ENCODE measurements around the gene SLC44A5.

Gene SLC44A5

DNA sequence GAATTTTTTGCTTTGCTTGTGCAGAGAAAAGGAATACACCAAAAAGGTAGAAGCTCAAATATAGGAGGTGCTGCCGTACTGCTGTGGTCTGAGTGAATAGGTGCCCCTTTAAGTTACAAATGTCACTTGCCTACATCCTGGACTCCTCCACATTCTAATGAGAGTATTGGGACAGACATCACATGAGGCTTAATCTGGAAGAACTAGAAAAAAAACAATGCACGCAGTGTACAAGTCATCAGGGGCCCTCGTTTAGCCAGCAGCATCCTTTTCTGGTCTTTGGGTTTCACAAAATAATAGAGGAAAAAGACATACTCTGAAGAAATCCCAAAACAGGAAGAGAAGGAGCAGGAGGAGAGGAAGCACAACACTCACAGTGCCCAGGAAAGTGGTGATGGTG is 89.3 kb downstream of the SLC44A5 start:
- no peaks in the 10 kb centered on the region for H3K27me3 ChIP-seq (ENCODE audit: insufficient read depth, low read depth)
- H3K79me2 ChIP-seq (ENCODE audit: insufficient read depth, low read depth): no peaks in the 10 kb centered on the region
- TF ChIP-seq, protein P1, sequence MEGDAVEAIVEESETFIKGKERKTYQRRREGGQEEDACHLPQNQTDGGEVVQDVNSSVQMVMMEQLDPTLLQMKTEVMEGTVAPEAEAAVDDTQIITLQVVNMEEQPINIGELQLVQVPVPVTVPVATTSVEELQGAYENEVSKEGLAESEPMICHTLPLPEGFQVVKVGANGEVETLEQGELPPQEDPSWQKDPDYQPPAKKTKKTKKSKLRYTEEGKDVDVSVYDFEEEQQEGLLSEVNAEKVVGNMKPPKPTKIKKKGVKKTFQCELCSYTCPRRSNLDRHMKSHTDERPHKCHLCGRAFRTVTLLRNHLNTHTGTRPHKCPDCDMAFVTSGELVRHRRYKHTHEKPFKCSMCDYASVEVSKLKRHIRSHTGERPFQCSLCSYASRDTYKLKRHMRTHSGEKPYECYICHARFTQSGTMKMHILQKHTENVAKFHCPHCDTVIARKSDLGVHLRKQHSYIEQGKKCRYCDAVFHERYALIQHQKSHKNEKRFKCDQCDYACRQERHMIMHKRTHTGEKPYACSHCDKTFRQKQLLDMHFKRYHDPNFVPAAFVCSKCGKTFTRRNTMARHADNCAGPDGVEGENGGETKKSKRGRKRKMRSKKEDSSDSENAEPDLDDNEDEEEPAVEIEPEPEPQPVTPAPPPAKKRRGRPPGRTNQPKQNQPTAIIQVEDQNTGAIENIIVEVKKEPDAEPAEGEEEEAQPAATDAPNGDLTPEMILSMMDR (conservative IDR thresholded peaks at IDR 0.05; ENCODE audit: low read depth, low read length): no peak

DNA sequence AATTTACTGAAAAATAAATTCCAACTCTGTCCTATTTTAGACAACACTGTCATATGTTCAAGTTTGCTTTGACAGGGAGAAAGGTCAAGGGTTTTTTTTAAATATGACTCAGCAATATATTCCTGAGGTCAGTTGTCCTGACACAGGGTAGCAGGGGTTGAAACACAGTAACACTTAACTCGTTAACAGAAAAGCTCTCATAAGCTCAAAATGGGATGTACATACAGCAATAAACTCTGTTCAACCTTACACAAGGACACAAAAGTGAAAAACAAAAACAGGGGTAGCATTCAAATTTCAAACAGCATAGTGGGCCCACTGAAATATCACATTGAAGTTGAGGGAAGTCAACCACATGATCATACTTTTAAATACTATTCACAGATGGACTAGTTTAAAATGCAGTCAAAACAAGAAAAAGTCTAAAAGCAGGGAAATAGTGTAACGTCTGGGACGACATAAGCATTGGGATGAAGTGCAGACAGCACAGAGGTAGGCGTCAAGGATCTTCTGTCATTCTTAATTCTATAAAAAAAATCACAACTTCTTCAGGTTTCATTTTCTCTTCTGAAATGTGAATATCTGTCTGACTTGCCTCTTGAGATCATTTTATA is 89.9 kb downstream of the SLC44A5 start:
- TF ChIP-seq, protein P1 (conservative IDR thresholded peaks at IDR 0.05; ENCODE audit: low read depth, low read length): no peak
- H3K27ac ChIP-seq: no peak overlapping the region
- no peak overlapping the region for H3K9ac ChIP-seq
- no peaks in the 10 kb centered on the region for H3K79me2 ChIP-seq (ENCODE audit: insufficient read depth, low read depth)
- no peak overlapping the region for H3K4me3 ChIP-seq (IDR thresholded peaks at IDR 0.05; ENCODE audit: insufficient read depth, low read depth, low read length)
- H3K27me3 ChIP-seq (ENCODE audit: insufficient read depth, low read depth): no peaks in the 10 kb centered on the region
- no peaks in the 10 kb centered on the region for H3K36me3 ChIP-seq (ENCODE audit: insufficient read depth)
- no peaks in the 10 kb centered on the region for H4K20me1 ChIP-seq (ENCODE audit: insufficient read depth)
- no peak overlapping the region for H2AFZ ChIP-seq (ENCODE audit: low read depth)
- no peak overlapping the region for H3K4me2 ChIP-seq
- H3K4me1 ChIP-seq (ENCODE audit: low read depth, poor library complexity, severe bottlenecking): no peaks in the 10 kb centered on the region

More for the DNA sequence above, 89.3 kb downstream of the SLC44A5 start:
- no peaks in the 10 kb centered on the region for H3K4me1 ChIP-seq (ENCODE audit: low read depth, poor library complexity, severe bottlenecking)
- H4K20me1 ChIP-seq (ENCODE audit: insufficient read depth): no peaks in the 10 kb centered on the region
- H3K4me3 ChIP-seq (IDR thresholded peaks at IDR 0.05; ENCODE audit: insufficient read depth, low read depth, low read length): no peak overlapping the region
- H3K36me3 ChIP-seq (ENCODE audit: insufficient read depth): no peaks in the 10 kb centered on the region
- H3K27ac ChIP-seq: no peak overlapping the region
- no peak overlapping the region for H2AFZ ChIP-seq (ENCODE audit: low read depth)
- H3K4me2 ChIP-seq: no peak overlapping the region
- H3K9ac ChIP-seq: no peak overlapping the region

DNA sequence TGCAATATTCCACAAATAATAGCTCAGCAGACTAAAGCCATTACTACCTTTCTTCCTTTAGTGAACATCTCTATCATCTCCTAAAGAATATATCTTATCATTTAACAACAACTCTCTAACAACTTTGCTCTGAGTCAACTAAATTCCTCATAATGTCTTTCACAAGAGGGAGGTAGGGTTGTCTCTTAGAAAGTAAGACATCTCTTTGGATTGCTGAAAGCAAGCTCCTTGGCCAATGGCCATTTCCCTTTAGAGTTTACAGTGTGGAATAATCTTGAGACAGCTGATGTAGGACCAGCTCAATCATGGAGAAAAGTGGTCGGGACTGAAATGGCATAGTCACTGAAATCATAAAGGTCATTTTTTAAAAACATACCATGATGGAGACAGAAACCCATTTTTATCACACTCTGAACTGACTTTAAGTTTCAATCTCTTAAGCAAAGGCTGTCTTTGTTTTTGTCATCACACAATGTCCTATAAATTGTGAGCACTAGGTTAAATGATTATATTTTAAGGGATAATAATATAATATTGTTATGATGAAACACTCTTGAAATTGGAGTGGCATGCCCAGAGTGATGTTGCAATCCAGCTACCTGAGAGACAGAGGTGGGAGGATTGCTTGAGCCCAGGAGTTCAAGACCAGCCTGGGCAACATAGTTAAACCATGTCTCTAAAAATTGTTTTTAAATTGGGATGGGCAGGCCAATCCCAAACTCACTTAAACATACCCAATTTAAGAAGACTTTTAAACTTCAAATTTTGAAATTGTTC is 91.1 kb downstream of the SLC44A5 start:
- Histone ChIP-seq H3K9ac (no peak overlapping the region), H3K27me3 (ENCODE audit: insufficient read depth, low read depth) (no peaks in the 10 kb centered on the region), H3K36me3 (ENCODE audit: insufficient read depth) (no peaks in the 10 kb centered on the region), H2AFZ (ENCODE audit: low read depth) (no peak overlapping the region), H3K4me1 (ENCODE audit: low read depth, poor library complexity, severe bottlenecking) (no peaks in the 10 kb centered on the region), H3K27ac (no peak overlapping the region), H3K4me3 (IDR thresholded peaks at IDR 0.05; ENCODE audit: insufficient read depth, low read depth, low read length) (no peak overlapping the region), H4K20me1 (ENCODE audit: insufficient read depth) (no peaks in the 10 kb centered on the region), H3K4me2 (no peak overlapping the region), H3K79me2 (ENCODE audit: insufficient read depth, low read depth) (no peaks in the 10 kb centered on the region)
- TF ChIP-seq, protein P1 (conservative IDR thresholded peaks at IDR 0.05; ENCODE audit: low read depth, low read length): no peak

DNA sequence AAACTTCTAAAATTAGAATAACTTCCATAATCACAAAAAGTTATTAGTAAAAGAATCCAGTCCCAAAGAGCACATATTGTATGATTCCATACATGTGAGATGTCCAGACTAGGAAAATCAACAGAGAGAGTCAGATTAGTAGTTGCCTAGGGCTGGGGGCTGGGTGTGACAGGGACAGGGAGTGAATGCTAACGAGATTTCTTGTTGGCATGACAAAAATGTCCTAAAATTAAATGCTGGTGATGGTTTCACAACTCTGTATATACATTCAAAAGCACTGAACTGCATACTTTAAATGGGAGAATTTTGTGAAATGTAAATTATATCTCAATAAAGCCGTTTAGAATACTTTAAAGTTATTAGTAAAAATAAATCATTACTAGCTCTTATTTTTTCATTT is 92.2 kb downstream of the SLC44A5 start:
- Histone ChIP-seq H3K4me2 (no peak overlapping the region), H3K79me2 (ENCODE audit: insufficient read depth, low read depth) (no peaks in the 10 kb centered on the region), H3K4me1 (ENCODE audit: low read depth, poor library complexity, severe bottlenecking) (no peaks in the 10 kb centered on the region), H3K9ac (no peak overlapping the region), H4K20me1 (ENCODE audit: insufficient read depth) (no peaks in the 10 kb centered on the region), H3K4me3 (IDR thresholded peaks at IDR 0.05; ENCODE audit: insufficient read depth, low read depth, low read length) (no peak overlapping the region), H3K36me3 (ENCODE audit: insufficient read depth) (no peaks in the 10 kb centered on the region), H3K27ac (no peak overlapping the region), H2AFZ (ENCODE audit: low read depth) (no peak overlapping the region), H3K27me3 (ENCODE audit: insufficient read depth, low read depth) (no peaks in the 10 kb centered on the region)
- TF ChIP-seq, protein P1 (conservative IDR thresholded peaks at IDR 0.05; ENCODE audit: low read depth, low read length): no peak

All from KMS-11 (cell line).